ENCODE data around the gene IGFBP5.

The IGFBP5 gene

DNA sequence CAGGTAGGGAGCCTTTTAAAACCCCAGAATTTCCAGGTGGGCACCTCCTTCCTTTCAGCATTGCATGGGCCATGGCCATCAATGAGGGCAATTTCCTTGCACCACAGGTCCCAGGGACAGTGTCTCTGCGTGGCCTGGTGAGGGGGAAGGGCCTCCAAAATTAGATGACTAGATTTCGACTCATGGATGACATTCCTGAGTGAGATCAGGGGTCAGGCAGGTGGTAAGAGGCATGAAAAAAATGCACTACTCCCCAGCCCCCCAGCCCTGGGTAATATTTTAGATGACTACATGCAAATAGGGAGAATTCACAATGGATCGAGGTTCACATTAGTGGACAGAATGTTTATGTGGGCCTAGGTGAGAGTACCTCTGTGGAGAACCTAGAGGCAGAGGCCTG lies 19.0 kb upstream of the IGFBP5 start:
- no peak for DNase-seq (ENCODE audit: low spot score)

DNA sequence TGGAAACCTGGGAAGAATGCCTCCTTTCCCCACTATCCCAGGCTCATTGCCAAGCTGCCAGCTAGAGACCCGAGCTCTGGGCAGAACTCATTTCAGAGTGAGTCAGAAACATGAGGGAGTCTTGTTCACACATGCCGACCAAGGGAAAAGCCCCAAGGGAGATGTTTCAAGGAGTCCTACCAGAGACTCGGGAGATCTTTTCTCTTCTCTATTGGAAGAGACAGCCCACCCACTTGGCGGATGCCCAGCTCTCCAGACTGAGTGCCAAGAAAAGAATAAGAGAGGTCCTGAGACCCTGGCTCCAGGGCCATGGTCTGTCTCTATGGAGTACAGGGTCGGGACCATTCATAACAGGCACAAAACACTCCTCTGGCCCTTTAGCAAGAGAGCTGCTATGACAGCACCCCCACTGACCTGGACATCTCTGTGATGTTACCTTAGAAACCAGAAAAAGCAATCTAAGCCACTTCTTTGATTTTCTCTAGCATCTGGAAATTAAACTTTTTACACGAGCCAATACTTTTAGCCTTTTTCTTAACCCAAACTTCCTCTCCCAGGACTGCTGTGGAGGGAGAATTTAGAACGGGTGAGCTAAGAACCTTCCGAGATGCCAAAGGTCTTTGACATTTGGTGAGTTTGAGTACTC lies 18.5 kb upstream of the IGFBP5 start:
- DNase-seq (ENCODE audit: low spot score) = no peak

GRCh38 chr2:216711348-216711747 lies 16.0 kb upstream of the IGFBP5 start:
- DNase-seq (ENCODE audit: low spot score) = no peak

DNA sequence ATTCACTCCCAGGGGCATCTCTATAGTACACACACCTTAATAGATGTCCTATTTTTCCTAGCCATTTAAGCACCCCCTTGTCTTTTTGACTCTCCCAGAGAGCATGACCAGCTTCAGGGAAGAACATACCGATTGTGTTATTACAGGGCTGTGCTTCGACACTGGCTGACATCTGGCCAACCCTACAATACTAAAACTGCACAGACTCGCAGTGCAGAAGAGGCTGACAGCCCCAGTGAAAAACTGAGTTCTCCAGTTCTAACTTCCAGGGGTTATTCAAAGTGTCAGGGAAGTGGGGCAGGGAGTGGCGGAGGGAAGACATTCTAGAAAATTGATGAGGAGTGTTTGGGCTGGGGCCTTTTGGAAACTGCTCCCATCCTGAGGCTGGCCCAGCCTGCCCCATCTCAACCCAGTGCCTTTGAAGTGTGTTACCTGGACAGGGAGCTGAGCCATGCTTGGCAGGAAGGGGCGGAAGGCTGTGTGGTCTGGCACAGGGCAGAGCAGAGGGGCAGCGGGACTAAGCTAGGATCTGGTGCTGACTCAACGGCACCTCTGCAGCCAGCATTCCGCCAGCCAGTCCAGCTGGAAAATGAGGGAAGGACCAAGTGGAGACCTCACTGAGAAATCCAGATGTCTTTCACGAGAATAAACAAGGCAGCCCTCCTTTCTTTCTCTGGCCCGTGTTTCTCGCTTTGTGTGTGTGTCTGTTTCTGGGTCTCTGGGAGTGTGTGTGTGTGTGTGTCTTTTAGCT lies 15.4 kb upstream of the IGFBP5 start:
- peak; percentile 83 for DNase-seq (ENCODE audit: low spot score)

DNA sequence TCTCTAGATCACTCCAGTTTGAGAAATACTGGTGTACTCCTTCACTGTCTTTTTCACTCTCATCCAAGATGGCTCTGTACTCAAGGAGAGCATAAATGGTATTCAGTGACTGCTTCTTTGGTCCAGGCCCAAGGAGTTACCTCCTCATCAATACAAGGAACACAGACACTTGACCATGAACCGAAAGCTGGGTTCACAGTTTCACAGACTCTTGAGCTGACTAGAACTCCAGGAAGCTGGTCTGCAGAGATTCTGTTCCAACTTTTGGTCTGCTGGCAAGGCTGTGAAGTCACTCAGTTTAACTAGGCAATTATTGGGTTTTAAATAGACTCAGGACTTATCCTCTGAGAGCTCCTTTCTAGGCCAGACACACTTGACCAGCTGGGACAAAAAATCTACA lies 7.4 kb upstream of the IGFBP5 start:
- DNase-seq (ENCODE audit: low spot score) = no peak

- no peak for DNase-seq (ENCODE audit: low spot score)
Measured at GRCh38 chr2:216701544-216701943, 6.2 kb upstream of the IGFBP5 start.

- no peak for DNase-seq (ENCODE audit: low spot score)
Measured at GRCh38 chr2:216700781-216701180, 5.4 kb upstream of the IGFBP5 start.

GRCh38 chr2:216700088-216700567 lies 4.8 kb upstream of the IGFBP5 start:
- DNase-seq (ENCODE audit: low spot score) = no peak

DNA sequence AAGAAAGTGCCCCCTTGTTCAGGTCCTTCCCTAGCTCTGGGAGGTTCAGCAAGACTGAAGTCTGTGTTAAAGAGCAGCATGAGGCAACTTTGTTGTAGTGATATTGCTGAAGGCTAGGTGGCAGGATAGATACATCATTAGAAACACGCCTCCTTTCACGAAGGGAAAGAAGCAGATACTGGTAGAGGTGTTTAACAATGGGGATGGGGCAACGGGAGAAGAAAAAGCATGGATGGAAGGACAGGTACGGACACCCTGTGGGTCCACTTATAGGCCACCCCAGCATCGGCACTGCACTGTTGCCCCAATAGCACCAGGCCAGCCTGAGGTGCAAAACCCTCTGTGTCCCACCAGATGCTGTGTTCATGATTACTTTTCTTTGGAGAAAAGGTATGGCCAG lies 3.5 kb upstream of the IGFBP5 start:
- DNase-seq (ENCODE audit: low spot score) = no peak

- no peak for DNase-seq (ENCODE audit: low spot score)
Measured at GRCh38 chr2:216698293-216698692, 2.9 kb upstream of the IGFBP5 start.

DNA sequence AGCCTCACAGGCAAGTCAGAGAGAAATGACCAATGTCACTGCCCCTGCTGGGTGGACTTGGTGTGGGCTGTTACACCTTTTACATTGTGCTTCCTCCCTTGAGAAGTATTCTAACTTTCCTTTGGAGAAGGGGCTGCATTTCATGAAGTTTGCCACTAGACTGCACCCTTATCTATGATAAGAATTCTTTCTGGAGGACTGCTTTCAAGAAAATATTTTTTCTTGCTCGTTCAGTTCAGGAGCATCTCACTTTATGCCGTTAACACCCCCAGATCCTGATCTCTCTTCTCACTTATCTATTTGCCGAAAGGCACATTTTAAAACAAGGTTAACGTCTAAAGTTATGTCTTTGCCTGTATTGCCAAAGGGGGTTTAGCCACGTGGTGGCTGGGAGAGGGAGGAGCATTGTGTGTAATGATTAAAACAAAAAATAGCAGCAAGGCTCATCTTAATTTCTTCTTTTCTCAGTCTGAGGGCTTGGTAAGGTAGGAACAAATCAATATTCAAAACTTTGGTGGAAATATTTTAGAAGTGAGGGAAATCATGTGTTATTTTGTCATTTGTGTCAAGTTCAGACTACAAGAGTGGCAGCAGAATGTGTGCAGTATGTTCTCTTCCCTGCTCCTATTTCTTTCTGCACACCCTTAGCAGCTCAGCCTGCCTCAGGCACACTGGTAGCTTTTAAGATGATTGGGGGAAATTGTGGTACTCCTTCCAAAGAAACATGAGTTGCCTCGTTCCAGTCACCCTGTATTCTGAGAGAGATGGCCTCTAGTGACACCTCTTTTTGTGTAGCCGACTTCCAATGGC lies 1.6 kb upstream of the IGFBP5 start:
- DNase-seq (ENCODE audit: low spot score) = no peak

DNA sequence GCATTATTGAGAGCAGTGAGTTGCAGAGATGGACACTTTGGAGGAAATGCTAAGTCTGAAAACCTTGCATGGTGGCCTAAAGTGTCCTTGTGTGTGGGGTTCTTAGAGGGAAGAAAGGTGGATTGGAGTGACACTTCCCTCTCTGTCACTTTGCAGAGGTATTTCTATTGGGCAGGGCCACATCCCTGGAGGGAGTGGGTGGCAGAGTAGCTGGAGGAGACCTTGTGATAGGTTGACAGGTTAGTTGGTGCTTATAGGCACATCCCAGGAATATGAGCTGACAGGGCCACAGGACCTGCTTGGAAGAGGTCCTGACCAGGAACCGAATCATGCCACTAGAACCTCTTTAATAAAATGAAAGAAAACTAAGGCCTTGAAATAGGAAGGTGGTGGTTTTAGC lies 972 bp upstream of the IGFBP5 start:
- DNase-seq (ENCODE audit: low spot score) = no peak

- DNase-seq (ENCODE audit: low spot score) = no peak
Measured at GRCh38 chr2:216694826-216695217, 527 bp downstream of the IGFBP5 start.

DNA sequence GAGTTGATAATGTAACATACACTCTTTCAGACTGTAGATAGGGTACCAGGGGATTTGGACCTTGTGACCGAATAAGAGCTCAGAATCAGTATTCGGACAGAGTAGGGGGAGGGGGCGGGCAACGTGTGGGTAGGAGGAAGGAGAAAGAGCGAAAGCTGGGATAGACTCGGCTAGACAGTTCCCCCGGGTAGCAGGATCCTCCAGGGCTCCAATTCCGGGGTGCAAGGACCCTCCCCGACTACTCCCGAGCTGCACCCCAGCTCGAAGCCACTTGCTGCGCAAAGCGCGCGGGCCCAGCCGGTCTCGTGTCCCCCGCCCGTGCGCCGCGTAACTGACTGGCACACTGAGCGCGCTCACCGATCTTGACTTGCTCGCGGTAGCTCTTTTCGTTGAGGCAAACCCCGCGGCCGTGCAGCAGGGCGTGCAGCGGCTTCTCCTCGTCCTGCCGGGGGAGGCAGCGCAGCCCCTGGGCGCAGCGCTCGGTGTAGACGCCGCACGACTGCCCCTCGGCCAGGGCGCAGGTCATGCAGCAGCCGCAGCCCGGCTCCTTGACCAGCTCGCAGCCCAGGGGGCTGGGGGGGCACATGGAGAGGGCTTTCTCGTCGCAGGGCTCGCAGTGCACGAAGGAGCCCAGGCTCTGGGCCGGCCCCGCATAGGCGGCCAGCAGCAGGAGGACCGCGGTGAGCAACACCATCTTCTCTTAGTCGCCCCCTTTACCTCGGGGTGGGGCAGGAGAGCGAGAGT lies 1.1 kb downstream of the IGFBP5 start:
- no peak for DNase-seq (ENCODE audit: low spot score)

GRCh38 chr2:216693414-216694080 lies 1.8 kb downstream of the IGFBP5 start:
- DNase-seq (ENCODE audit: low spot score) = no peak

DNA sequence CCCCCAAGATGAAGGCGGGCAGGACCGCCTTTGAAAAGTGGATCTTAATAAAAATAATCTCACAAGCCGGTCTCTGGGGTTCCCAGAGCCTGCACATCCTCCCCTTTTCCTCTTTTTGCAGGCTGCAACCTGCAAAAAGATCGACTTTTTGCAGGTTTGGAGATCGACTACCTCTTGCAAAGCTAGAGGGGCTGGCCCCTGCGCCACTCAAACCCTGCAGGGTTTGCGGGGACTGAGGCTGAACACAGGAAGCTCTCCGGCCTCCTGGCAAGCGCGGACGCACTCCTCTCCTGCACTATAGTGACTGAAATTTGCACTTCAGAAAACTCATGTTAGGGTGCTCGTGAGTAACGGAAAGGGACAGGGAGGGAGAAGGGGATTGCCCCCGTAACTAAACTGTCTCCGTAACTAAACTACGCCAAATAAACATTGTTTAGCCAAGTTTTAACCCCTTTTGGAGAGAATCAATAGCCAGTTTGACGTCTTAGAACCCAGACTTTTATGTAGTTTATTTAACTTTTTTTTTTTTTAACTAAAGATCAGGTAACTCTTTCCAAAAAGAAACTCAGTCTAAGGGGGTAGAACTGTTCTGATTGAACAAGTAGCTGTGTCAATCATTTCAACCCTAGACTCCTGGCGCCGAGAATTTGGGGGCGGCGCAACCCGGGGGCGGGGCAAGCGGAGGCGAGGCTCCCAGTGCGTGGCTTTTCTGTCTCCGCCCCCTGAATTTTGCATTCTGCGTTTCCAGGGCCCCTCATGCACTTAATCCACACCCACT lies 2.5 kb downstream of the IGFBP5 start:
- DNase-seq (ENCODE audit: low spot score) = peak; percentile 94

- peak; percentile 90 for DNase-seq (ENCODE audit: low spot score)
Measured at GRCh38 chr2:216690853-216691741, 4.3 kb downstream of the IGFBP5 start.

DNA sequence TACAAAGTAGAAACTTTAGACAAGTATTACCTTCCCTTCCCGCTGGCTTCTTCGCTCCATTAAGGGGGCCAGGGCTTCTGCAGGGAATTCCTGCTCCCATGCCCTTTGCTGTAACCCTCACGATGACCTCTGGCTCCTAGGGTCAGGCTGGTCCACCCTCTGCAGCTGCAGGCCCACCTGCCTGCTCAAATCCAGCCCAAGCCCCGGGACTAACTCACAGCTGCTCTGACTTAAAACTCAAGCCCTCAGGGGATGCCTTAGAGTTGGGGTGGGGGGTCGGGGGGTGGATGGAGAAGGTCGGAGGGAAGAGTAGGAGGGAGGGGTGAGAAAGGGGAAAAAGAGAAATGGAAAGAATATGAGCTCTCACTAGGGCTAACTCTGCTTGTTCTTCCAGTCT lies 4.9 kb downstream of the IGFBP5 start:
- DNase-seq (ENCODE audit: low spot score) = no peak

- no peak for DNase-seq (ENCODE audit: low spot score)
Measured at GRCh38 chr2:216689397-216689796, 6.0 kb downstream of the IGFBP5 start.

Measured in left forelimb (tissue), 1 donor.